Measurements from ENCODE around the gene GPR156. TPM values are rescaled to one million over a fixed set of nuclear protein-coding genes. Genes with fewer than 3 reads are reported as not detected.

GPR156 gene
- total and polyA plus RNA-seq, 2 of the 4 experiments (the other 2 are of a cell fraction), result 0.09 to 0.18 TPM

- H4K5ac ChIP-seq (ENCODE audit: low read depth, low read length), result no peak overlapping the region
- H2BK5ac ChIP-seq (ENCODE audit: low read depth, low read length, poor library complexity, severe bottlenecking), result no peak overlapping the region
- H3K9me3 ChIP-seq (ENCODE audit: control insufficient read depth, insufficient read depth, low read length), result no peaks in the 10 kb centered on the region
- H3K14ac ChIP-seq (replicated peaks; ENCODE audit: low read depth, low read length), result no peak overlapping the region
- no peaks in the 10 kb centered on the region for H3K36me3 ChIP-seq (ENCODE audit: control insufficient read depth, insufficient read depth, low read length)
- in situ Hi-C loops (cut with MboI; ENCODE audit: low sequenced_read_pairs), result no loop called here
- H4K91ac ChIP-seq (ENCODE audit: insufficient read depth, low read depth, low read length), result no peak overlapping the region
- TF ChIP-seq CHD1 (IDR thresholded peaks at IDR 0.05; ENCODE audit: low read depth, low read length), result no peak
- TF ChIP-seq RCOR1 (IDR thresholded peaks at IDR 0.05; ENCODE audit: insufficient replicate concordance, low read length), result no peak
- TF ChIP-seq ELK1 (IDR thresholded peaks at IDR 0.05; ENCODE audit: borderline replicate concordance, low read depth, low read length), result no peak
- TF ChIP-seq USF2 (IDR thresholded peaks at IDR 0.05; ENCODE audit: low read depth, low read length), result no peak
- no peak for TF ChIP-seq MXI1 (IDR thresholded peaks at IDR 0.05; ENCODE audit: borderline replicate concordance, low read depth, low read length)
- no peak for TF ChIP-seq CTCF (conservative IDR thresholded peaks at IDR 0.05; ENCODE audit: low read depth, low read length)
- no peak for TF ChIP-seq CEBPB (IDR thresholded peaks at IDR 0.05; ENCODE audit: low read depth, low read length)
- no peak for TF ChIP-seq MAZ (IDR thresholded peaks at IDR 0.05; ENCODE audit: borderline replicate concordance, low read depth, low read length)
- no peak for TF ChIP-seq NFE2L2 (IDR thresholded peaks at IDR 0.05; ENCODE audit: low read depth, low read length)
- no peak for TF ChIP-seq BHLHE40 (IDR thresholded peaks at IDR 0.05; ENCODE audit: low read depth, low read length)
- no peak for TF ChIP-seq RFX5 (IDR thresholded peaks at IDR 0.05; ENCODE audit: low read depth, low read length)
- no peak for TF ChIP-seq POLR2A (IDR thresholded peaks at IDR 0.05; ENCODE audit: low read depth, low read length)
- TF ChIP-seq FOS (IDR thresholded peaks at IDR 0.05; ENCODE audit: low read depth, low read length), result no peak
- TF ChIP-seq SMC3 (IDR thresholded peaks at IDR 0.05; ENCODE audit: low read depth, low read length), result no peak
- no peak for TF ChIP-seq RAD21 (IDR thresholded peaks at IDR 0.05; ENCODE audit: low read length)
- TF ChIP-seq MAFK (IDR thresholded peaks at IDR 0.05; ENCODE audit: low read depth, low read length), result no peak
- no peak overlapping the region for H3K18ac ChIP-seq (ENCODE audit: low read depth, low read length)
- no peak for DNase-seq
- H3K27ac ChIP-seq (ENCODE audit: insufficient read depth, low read length), result no peak overlapping the region
- no peaks in the 10 kb centered on the region for H3K79me1 ChIP-seq (ENCODE audit: low read depth in 1 of 2, low read length in 2 of 2)
- intact Hi-C loops (cut with micrococcal nuclease), result no loop called here
- no peak overlapping the region for H2AK5ac ChIP-seq (ENCODE audit: low read depth, low read length)
- H2BK20ac ChIP-seq (ENCODE audit: low read depth, low read length), result no peak overlapping the region
- peaks cover 45% of the 10 kb centered on the region for H3K27me3 ChIP-seq (ENCODE audit: control insufficient read depth, insufficient read depth, low read length)
- no peak overlapping the region for H3K56ac ChIP-seq (ENCODE audit: extremely low read depth, insufficient read depth, low read length)
- no peaks in the 10 kb centered on the region for H3K4me1 ChIP-seq (ENCODE audit: control insufficient read depth, insufficient read depth, low read length)
- H3K9ac ChIP-seq (ENCODE audit: low read depth, low read length), result no peak overlapping the region
- dilution Hi-C loops (cut with HindIII; ENCODE audit: low sequenced_read_pairs, unreplicated experiment), result no loop called here
- H2BK120ac ChIP-seq (ENCODE audit: low read depth, low read length), result no peak overlapping the region
- no peak for ATAC-seq (ENCODE audit: low read depth)
- no peak overlapping the region for H2BK15ac ChIP-seq (ENCODE audit: low read depth, low read length)
- H3K4me2 ChIP-seq (ENCODE audit: low read depth, low read length), result no peak overlapping the region
- H3K4ac ChIP-seq (ENCODE audit: low read depth, low read length), result no peak overlapping the region
- no peaks in the 10 kb centered on the region for H4K20me1 ChIP-seq (ENCODE audit: insufficient read depth, low read length)
- H2AFZ ChIP-seq (replicated peaks; ENCODE audit: low read length, poor library complexity), result no peak overlapping the region
- no peak overlapping the region for H3K23ac ChIP-seq (ENCODE audit: low read depth, low read length)
- no peak overlapping the region for H4K8ac ChIP-seq (ENCODE audit: low read depth in 2 of 2, low read length in 2 of 2)
- H3K9me1 ChIP-seq (ENCODE audit: insufficient read depth, low read length), result no peaks in the 10 kb centered on the region; the same call in 1 of the 2 replicates
- no peak overlapping the region for H3K4me3 ChIP-seq (ENCODE audit: insufficient read depth, low read depth, low read length)
- 88% methylated on average over 3 of the region's 3 CpGs; no CpG with 5 or more reads in 1 of the 2 experiments for WGBS, 2 experiments (ENCODE audit: extremely low coverage in 2 of 2, insufficient read length in 1 of 2)
- CTCF ChIA-PET, result no interaction called here
- no peak overlapping the region for H2AK9ac ChIP-seq (replicated peaks; ENCODE audit: low read depth, low read length, poor library complexity)
- no TSS peak for BruUV-seq (replicated peaks)
- POLR2A ChIA-PET (ENCODE audit: unreplicated experiment), result no interaction called here
Observed at GRCh38 chr3:120280566-120280965, 4.5 kb downstream of the GPR156 start.
